Lung (tissue), 12 donors: ENCODE data around the gene NISCH. TPM values are rescaled to one million over a fixed set of nuclear protein-coding genes. Genes with fewer than 3 reads are reported as not detected.
"Not testable (repeated sequence)": the region's sequence is repeated elsewhere in the genome, so short reads cannot be mapped to it uniquely, and the experiment has no call there.

ENCODE experiments used
- ATAC-seq: fragments of 200-7000 bp; cut with Tn5 transposase; one replicate; pipeline ENCODE4 v1.9.1; 2020; ENCODE audit warnings: moderate number of reproducible peaks; ENCODE audit not compliant: insufficient read depth, low FRiP score
- DNase-seq, 3 donors: peaks; one replicate each; pipeline ENCODE4 v3.0.0-alpha.2; 2013 to 2017
- H3K27ac ChIP-seq, 2 donors: one replicate each; pipeline ENCODE4 v1.5.1; 2013; ENCODE audit warnings: mild to moderate bottlenecking in 2 of 2, moderate library complexity in 2 of 2, control low read depth in 1 of 2, inconsistent platforms in 1 of 2, low read depth in 1 of 2, low read length in 1 of 2
- H3K27me3 ChIP-seq, 3 donors: one replicate each; pipeline ENCODE4 v1.5.1; 2013; ENCODE audit warnings: low read length in 2 of 3; ENCODE audit not compliant: control insufficient read depth in 3 of 3, insufficient read depth in 3 of 3
- H3K36me3 ChIP-seq, 4 donors: one replicate each; pipeline ENCODE4 v1.5.1; 2013; ENCODE audit warnings: low read length in 4 of 4, mild to moderate bottlenecking in 1 of 4, moderate library complexity in 1 of 4; ENCODE audit not compliant: control insufficient read depth in 4 of 4, insufficient read depth in 4 of 4
- H3K4me1 ChIP-seq, 5 donors: one replicate each; pipeline ENCODE4 v1.5.1; 2013; ENCODE audit warnings: low read length in 5 of 5, mild to moderate bottlenecking in 2 of 5, moderate library complexity in 1 of 5; ENCODE audit not compliant: control insufficient read depth in 5 of 5, insufficient read depth in 5 of 5
- H3K4me3 ChIP-seq: one replicate; pipeline ENCODE4 v1.5.1; 2013; ENCODE audit warnings: mild to moderate bottlenecking, control low read depth, moderate library complexity
- H3K9ac ChIP-seq, 2 donors: one replicate each; pipeline ENCODE4 v1.5.1; 2013; ENCODE audit warnings: low read length in 2 of 2, control low read depth in 1 of 2; ENCODE audit not compliant: insufficient read depth in 1 of 2
- H3K9me3 ChIP-seq, 4 donors: one replicate each; pipeline ENCODE4 v1.5.1; 2013; ENCODE audit warnings: low read length in 3 of 4, mild to moderate bottlenecking in 1 of 4, moderate library complexity in 1 of 4; ENCODE audit not compliant: control insufficient read depth in 4 of 4, insufficient read depth in 3 of 4
- WGBS, 2 donors: extraction: QIAGEN DNeasy Blood & Tissue Kit; methylation state at CpG; one replicate each; pipeline ENCODE4 v1.1.7; 2013; 5-methylcytosine and 5-hydroxymethylcytosine counted together
- polyA plus RNA-seq, 2 donors: library from polyadenylated mRNA; stranded (reverse); fragments of 200-250 nt; gene quantifications; one replicate each; pipeline ENCODE4 v1.2.1, GENCODE V29; 2013
- total RNA-seq, 2 donors: library from RNA; depleted of rRNA in 1 of 2; stranded (reverse); fragments of >200 nt in 1 of 2; gene quantifications; one replicate each; pipeline ENCODE4 v1.2.1, GENCODE V29; 2014 to 2021
- TF ChIP-seq, protein P1 (sequence below): IDR thresholded peaks from 2 replicates; pipeline ENCODE4 v1.5.1; 2012; ENCODE audit warnings: mild to moderate bottlenecking; ENCODE audit errors: control extremely low read depth, extremely low read depth
- donor health status: control.
- donor health status: control.
- donor health status: Bipolar disorder and iron deficiency.
- donor health status: healthy.
- donor health status: DM: yes; HTN: yes; CAD: no.

Gene NISCH
- total and polyA plus RNA-seq, 4 donors: 37.8 to 127 (median 63.7) TPM

DNA sequence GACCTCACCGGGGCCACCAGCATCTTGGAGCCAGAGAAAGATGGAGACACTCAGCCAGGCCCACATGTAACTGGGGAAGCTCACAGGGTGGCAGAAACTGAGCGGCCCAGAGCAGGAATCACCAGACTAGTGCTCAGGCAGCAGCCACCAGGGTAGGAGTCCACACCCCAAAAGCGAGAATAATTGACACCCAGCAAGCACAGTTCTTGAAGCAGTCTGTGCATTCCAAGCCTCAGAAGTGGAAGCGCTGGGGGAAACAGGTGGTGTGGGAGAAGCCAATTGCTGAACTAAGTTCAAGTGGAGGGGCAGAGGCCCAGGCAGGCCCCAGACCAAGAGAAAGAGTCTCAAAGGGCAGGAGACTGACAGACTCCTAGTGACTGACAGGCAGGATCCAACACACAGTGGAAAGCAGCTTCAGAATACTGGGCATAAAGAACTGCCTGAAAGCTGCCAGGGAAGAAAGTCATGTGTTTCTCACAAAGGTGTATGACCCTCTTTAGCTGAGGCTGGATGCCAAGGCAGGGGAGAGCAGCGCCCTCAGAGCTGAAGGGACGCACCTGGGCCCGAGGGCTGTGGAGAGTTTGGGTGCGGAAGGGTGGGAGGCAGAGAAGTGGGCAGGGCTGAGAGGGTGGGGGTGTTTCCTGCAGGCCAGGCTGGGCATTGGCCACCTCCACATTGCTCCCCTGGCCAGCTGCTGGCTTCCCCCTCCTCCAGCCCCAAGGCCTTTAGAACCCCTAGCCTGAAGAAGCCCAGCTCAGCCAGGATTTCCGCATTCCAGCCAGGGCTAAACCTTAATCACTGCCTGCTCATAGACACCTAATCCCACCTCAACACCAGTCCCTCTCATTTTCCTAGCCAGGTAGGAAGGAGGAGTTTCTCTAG lies 70.5 kb downstream of the NISCH start:
- Histone ChIP-seq H3K4me3 (no peak overlapping the region), H3K27me3 (no peaks in the 10 kb centered on the region), H3K9me3 (no peaks in the 10 kb centered on the region), H3K27ac (peak overlapping the region; percentile 5 to 89), H3K9ac (peak overlapping the region in 1 of 2 donors; percentile 2), H3K36me3 (peaks cover 0 to 40% (median 29%) of the 10 kb centered on the region in 4 donors), H3K4me1 (peaks cover 16 to 63% (median 28%) of the 10 kb centered on the region in 5 donors)
- TF ChIP-seq, protein P1, sequence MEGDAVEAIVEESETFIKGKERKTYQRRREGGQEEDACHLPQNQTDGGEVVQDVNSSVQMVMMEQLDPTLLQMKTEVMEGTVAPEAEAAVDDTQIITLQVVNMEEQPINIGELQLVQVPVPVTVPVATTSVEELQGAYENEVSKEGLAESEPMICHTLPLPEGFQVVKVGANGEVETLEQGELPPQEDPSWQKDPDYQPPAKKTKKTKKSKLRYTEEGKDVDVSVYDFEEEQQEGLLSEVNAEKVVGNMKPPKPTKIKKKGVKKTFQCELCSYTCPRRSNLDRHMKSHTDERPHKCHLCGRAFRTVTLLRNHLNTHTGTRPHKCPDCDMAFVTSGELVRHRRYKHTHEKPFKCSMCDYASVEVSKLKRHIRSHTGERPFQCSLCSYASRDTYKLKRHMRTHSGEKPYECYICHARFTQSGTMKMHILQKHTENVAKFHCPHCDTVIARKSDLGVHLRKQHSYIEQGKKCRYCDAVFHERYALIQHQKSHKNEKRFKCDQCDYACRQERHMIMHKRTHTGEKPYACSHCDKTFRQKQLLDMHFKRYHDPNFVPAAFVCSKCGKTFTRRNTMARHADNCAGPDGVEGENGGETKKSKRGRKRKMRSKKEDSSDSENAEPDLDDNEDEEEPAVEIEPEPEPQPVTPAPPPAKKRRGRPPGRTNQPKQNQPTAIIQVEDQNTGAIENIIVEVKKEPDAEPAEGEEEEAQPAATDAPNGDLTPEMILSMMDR: no peak
- 58 to 86% methylated on average over 9 of the region's 9 CpGs for WGBS, 2 donors
- ATAC-seq: peak; percentile 9
- DNase-seq: peak; percentile 53 to 79 (median 65)

DNA sequence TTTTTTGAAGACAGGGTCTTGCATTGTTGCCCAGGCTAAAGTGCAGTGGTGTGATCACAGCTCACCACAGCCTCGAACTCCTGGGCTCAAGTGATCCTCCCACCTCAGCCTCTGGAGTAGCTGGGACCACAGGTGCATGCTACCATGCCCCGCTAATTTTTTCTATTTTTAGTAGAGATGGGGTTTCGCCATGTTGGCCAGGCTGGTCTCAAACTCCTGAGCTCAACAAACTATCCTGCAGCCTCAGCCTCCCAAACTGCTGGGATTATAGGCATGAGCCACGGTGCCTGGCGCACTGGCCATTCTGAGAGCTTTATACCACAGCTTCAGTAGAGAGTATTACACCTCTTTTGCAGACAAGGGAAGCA lies 71.3 kb downstream of the NISCH start:
- Histone ChIP-seq H3K27ac (peak overlapping the region in 1 of 2 donors; percentile 89), H3K36me3 (peaks cover 0 to 39% (median 27%) of the 10 kb centered on the region in 4 donors), H3K9ac (peak overlapping the region in 1 of 2 donors; percentile 30), H3K4me1 (peaks cover 21 to 69% (median 28%) of the 10 kb centered on the region in 5 donors)
- WGBS, 2 donors: 80 to 90% methylated on average over 5 of the region's 5 CpGs
- H3K9me3 ChIP-seq, ATAC-seq, H3K27me3 ChIP-seq, DNase-seq, H3K4me3 ChIP-seq: not testable (repeated sequence)

DNA sequence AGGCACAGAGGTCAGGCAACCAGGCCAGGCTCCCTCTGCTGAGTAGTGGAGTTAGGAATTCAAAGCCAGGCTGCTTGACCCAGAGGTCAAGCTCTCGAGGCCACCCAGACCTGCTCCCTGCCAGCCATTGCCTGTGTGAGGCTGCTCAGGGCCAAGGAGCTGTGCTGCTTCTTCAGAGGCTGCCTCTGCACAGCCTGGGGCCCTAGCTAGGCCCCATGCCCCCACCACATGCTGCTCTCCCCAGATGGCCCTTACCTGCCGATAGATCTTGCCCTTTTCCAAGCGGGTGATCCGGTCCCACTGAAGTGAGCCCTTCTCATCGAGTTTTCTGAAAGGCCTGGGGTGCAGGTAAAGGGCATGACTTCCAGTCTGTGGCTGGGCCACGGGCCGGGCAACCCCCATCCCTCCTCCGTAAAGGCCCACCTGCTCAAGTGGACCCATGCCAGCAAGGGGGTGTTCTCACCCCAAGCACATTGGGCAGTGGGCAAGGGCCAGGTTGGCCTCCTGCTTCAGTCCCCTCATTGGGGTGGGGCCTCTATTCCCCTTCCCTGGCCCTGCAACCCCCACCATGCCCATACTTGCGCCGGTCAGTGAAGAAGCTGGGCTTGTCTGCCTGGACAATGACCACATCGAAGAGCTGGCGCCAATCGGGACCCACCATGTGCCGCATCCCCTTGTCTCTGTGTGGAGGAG lies 71.8 kb downstream of the NISCH start:
- Histone ChIP-seq H3K4me3 (no peak overlapping the region), H3K4me1 (peaks cover 21 to 75% (median 29%) of the 10 kb centered on the region in 5 donors), H3K36me3 (peaks cover 0 to 37% (median 24%) of the 10 kb centered on the region in 4 donors), H3K27me3 (no peaks in the 10 kb centered on the region), H3K9ac (peak overlapping the region in 1 of 2 donors; percentile 30), H3K9me3 (no peaks in the 10 kb centered on the region), H3K27ac (peak overlapping the region in 1 of 2 donors; percentile 33)
- WGBS, 2 donors: 82 to 91% methylated on average over 14 of the region's 14 CpGs
- ATAC-seq (no peak), DNase-seq (no peak)
- TF ChIP-seq, protein P1: no peak
